DOHH2 (cell line): Measurements from ENCODE around the gene SLC16A3.

Experiments used
- H3F3A ChIP-seq: fragments of 200-600 bp; sonication (generic), shearing (Covaris generic); 2 replicates; pipeline ENCODE4 v1.6.0; 2016; ENCODE audit warnings: antibody characterized with exemption, mild to moderate bottlenecking; ENCODE audit not compliant: control insufficient read depth, insufficient read depth
- H3K27ac ChIP-seq: fragments of 200-600 bp; sonication (generic); 2 replicates; pipeline ENCODE4 v1.5.1; 2014; ENCODE audit warnings: low read depth, mild to moderate bottlenecking, low read length, moderate library complexity
- H3K27me3 ChIP-seq: fragments of 200-600 bp; sonication (generic); 2 replicates; pipeline ENCODE4 v1.6.1; 2014; ENCODE audit warnings: mild to moderate bottlenecking, low read length, mixed read lengths; ENCODE audit not compliant: control insufficient read depth
- H3K36me3 ChIP-seq: fragments of 200-600 bp; sonication (generic); 2 replicates; pipeline ENCODE4 v1.6.1; 2014; ENCODE audit warnings: mild to moderate bottlenecking, low read length, moderate library complexity, mixed read lengths; ENCODE audit not compliant: control insufficient read depth
- H3K4me1 ChIP-seq: fragments of 200-600 bp; sonication (generic); 2 replicates; pipeline ENCODE4 v1.6.1; 2014; ENCODE audit warnings: mild to moderate bottlenecking, low read length, mixed read lengths; ENCODE audit not compliant: control insufficient read depth
- H3K4me2 ChIP-seq: fragments of 200-600 bp; sonication (generic); 2 replicates; pipeline ENCODE4 v1.6.0; 2014; ENCODE audit warnings: mild to moderate bottlenecking, low read length, moderate library complexity
- H3K4me3 ChIP-seq: fragments of 200-600 bp; sonication (generic); 2 replicates; pipeline ENCODE4 v1.5.1; 2014; ENCODE audit warnings: mild to moderate bottlenecking, low read length, mixed read lengths
- H3K79me2 ChIP-seq: fragments of 200-600 bp; sonication (generic); 2 replicates; pipeline ENCODE4 v1.6.1; 2014; ENCODE audit warnings: mild to moderate bottlenecking, low read length, mixed read lengths; ENCODE audit not compliant: control insufficient read depth
- H3K9me2 ChIP-seq: fragments of 200-600 bp; sonication (generic); replicated peaks from 2 replicates; pipeline ENCODE4 v1.6.1; 2014; ENCODE audit warnings: mild to moderate bottlenecking, low read length, mixed read lengths; ENCODE audit not compliant: control insufficient read depth
- H3K9me3 ChIP-seq: fragments of 200-600 bp; sonication (generic); 2 replicates; pipeline ENCODE4 v1.6.1; 2014; ENCODE audit warnings: antibody characterized with exemption, low read length, mixed read lengths; ENCODE audit not compliant: control insufficient read depth, insufficient read depth
- H4K20me1 ChIP-seq: fragments of 200-600 bp; sonication (generic); 2 replicates; pipeline ENCODE4 v1.6.0; 2014; ENCODE audit warnings: low read depth, mild to moderate bottlenecking, antibody characterized with exemption, low read length, moderate library complexity; ENCODE audit not compliant: control insufficient read depth, insufficient read depth
- EZH2phosphoT487 ChIP-seq: fragments of 200-600 bp; sonication (generic); IDR thresholded peaks from 2 replicates; pipeline ENCODE4 v1.6.1; 2017; ENCODE audit warnings: borderline replicate concordance, mild to moderate bottlenecking, antibody characterized with exemption, low read length, moderate library complexity, mixed read lengths
- TF ChIP-seq, protein P1 (sequence below): fragments of 200-600 bp; sonication (generic); IDR thresholded peaks from one replicate; pipeline ENCODE4 v1.5.1; 2014; ENCODE audit warnings: antibody characterized with exemption, mild to moderate bottlenecking, low read depth, low read length; ENCODE audit not compliant: poor library complexity, severe bottlenecking

The SLC16A3 gene

DNA sequence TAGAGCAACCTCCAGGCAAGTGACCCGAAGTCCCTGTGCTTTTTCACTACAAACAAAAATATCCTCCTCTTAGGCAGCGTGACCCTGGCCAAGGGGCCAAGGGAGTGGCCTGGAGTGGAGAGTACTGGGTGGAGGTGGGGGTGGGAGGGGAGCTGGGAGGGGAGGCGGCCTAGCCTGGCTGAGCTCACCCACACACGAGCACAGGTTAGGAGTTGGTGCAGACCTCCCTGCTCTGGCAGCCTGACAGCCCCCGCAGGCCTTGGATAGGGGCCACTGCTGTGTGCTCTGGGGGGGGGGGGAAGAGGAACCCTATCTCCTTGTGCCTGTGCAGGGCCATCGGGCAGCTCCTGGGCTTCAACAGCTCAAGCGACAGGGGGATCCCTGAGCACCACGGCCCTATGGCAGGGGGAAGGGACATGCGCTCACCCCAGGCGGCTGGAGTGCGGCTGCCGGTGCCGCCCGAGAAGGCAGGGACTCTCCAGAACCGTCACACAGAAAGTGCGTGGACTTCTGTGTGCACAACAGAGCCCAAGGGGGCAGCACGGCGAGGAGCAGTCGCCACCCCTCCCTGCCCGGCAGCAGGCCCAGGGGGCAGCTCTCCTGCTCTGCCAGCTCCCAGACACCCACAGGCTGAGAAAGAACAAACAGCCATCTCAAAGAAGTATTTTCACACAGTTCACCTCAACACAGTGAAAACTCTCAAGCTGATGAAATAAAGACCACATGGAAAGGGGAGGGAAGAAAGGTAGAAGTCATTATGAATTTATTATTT is 13.3 kb downstream of the SLC16A3 start:
- no peaks in the 10 kb centered on the region for H3K9me2 ChIP-seq
- peaks cover 70% of the 10 kb centered on the region for H3K36me3 ChIP-seq
- H3K9me3 ChIP-seq = no peaks in the 10 kb centered on the region
- no peaks in the 10 kb centered on the region; the same call in 1 of the 2 replicates for H3K79me2 ChIP-seq
- peaks cover 12% of the 10 kb centered on the region for H3K4me1 ChIP-seq
- no peaks in the 10 kb centered on the region for H3K27me3 ChIP-seq
- H3K4me3 ChIP-seq = no peak overlapping the region
- H3K4me2 ChIP-seq = no peak overlapping the region
- H3F3A ChIP-seq = peaks cover 2% of the 10 kb centered on the region; the same call in 1 of the 2 replicates
- no peak overlapping the region for H3K27ac ChIP-seq
- TF ChIP-seq EZH2phosphoT487 = no peak
- TF ChIP-seq, protein P1, sequence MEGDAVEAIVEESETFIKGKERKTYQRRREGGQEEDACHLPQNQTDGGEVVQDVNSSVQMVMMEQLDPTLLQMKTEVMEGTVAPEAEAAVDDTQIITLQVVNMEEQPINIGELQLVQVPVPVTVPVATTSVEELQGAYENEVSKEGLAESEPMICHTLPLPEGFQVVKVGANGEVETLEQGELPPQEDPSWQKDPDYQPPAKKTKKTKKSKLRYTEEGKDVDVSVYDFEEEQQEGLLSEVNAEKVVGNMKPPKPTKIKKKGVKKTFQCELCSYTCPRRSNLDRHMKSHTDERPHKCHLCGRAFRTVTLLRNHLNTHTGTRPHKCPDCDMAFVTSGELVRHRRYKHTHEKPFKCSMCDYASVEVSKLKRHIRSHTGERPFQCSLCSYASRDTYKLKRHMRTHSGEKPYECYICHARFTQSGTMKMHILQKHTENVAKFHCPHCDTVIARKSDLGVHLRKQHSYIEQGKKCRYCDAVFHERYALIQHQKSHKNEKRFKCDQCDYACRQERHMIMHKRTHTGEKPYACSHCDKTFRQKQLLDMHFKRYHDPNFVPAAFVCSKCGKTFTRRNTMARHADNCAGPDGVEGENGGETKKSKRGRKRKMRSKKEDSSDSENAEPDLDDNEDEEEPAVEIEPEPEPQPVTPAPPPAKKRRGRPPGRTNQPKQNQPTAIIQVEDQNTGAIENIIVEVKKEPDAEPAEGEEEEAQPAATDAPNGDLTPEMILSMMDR = no peak
- 0 out of 2 replicates have a peak, but pooled peaks cover 4% of the 10 kb centered on the region for H4K20me1 ChIP-seq

DNA sequence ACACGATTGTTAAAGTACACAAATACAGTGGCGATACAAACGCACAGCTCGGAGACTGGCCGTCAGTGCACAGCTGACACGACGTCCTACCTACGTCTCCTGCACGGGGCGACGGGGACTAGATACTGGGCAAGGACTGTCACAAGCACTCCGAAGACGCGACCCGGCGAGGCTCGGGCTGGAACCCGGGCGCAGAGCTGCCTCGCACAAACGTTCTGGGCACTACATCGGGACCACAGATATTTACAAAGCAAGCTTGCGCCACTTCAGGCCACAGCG is 13.8 kb downstream of the SLC16A3 start:
- H3K9me2 ChIP-seq = no peaks in the 10 kb centered on the region
- H3F3A ChIP-seq = peaks cover 2% of the 10 kb centered on the region; the same call in 1 of the 2 replicates
- no peak overlapping the region for H3K4me3 ChIP-seq
- H3K36me3 ChIP-seq = peaks cover 73% of the 10 kb centered on the region
- 0 out of 2 replicates have a peak, but pooled peaks cover 4% of the 10 kb centered on the region for H4K20me1 ChIP-seq
- H3K79me2 ChIP-seq = no peaks in the 10 kb centered on the region; the same call in 1 of the 2 replicates
- H3K27ac ChIP-seq = no peak overlapping the region
- no peaks in the 10 kb centered on the region for H3K27me3 ChIP-seq
- no peak overlapping the region for H3K4me2 ChIP-seq
- H3K4me1 ChIP-seq = peaks cover 12% of the 10 kb centered on the region
- TF ChIP-seq, protein P1 = no peak
- TF ChIP-seq EZH2phosphoT487 = no peak
- no peaks in the 10 kb centered on the region for H3K9me3 ChIP-seq

DNA sequence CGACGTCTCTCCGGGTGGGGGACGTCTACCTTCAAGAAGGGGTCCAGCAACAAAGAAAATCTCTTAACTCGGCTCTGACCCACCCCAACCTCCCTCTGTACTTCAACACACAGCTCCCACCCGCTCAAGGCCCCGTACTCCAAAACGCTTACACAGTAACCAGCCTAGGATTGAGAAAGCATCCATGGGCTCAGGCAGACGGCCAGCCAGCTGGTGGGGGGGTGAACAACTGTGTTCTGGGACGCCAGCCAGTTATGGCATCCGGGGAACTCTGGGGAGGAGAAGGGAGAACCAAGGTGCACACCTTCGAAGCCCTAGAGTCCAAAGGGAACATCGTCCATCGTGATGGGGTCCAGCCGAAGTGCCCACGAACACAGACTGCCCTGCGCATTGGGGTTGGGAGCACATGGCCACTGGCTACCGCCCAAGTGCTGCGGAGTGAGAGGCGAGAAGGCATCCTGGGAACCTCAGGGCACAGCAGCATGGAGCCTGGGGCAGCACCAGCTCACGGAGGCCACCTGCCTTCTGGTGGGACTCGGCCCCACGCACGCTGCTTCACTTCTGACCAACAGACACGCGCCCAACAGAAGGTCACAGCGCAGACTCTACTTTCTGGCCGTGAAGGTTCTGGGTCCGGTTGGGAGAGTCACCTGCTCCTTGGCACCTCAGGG is 14.3 kb downstream of the SLC16A3 start:
- H3K4me3 ChIP-seq = no peak overlapping the region
- H3K9me2 ChIP-seq = no peaks in the 10 kb centered on the region
- no peaks in the 10 kb centered on the region for H3K27me3 ChIP-seq
- no peaks in the 10 kb centered on the region; the same call in 1 of the 2 replicates for H3K79me2 ChIP-seq
- H3K9me3 ChIP-seq = no peaks in the 10 kb centered on the region
- no peak overlapping the region for H3K27ac ChIP-seq
- no peak overlapping the region for H3K4me2 ChIP-seq
- peaks cover 2% of the 10 kb centered on the region; the same call in 1 of the 2 replicates for H3F3A ChIP-seq
- H3K4me1 ChIP-seq = peaks cover 9% of the 10 kb centered on the region
- 0 out of 2 replicates have a peak, but pooled peaks cover 4% of the 10 kb centered on the region for H4K20me1 ChIP-seq
- H3K36me3 ChIP-seq = peaks cover 78% of the 10 kb centered on the region
- TF ChIP-seq EZH2phosphoT487 = no peak
- TF ChIP-seq, protein P1 = no peak
